GM12801 (cell line): ENCODE data around the gene GAPVD1.

Source experiments
- CTCF ChIP-seq: IDR thresholded peaks from one replicate; pipeline ENCODE4 v1.5.1; 2011; ENCODE audit warnings: control low read depth; ENCODE audit not compliant: insufficient read length; ENCODE audit errors: extremely low read depth

The GAPVD1 gene

GRCh38 chr9:125293134-125293533 is 31.5 kb downstream of the GAPVD1 start:
- TF ChIP-seq CTCF: no peak

GRCh38 chr9:125295657-125296056 is 34.0 kb downstream of the GAPVD1 start:
- no peak for TF ChIP-seq CTCF

- no peak for TF ChIP-seq CTCF
These were observed 35.3 kb downstream of the GAPVD1 start for GRCh38 chr9:125296843-125297372.

GRCh38 chr9:125297917-125298316 is 36.3 kb downstream of the GAPVD1 start:
- no peak for TF ChIP-seq CTCF

GRCh38 chr9:125302241-125302640 is 40.6 kb downstream of the GAPVD1 start:
- TF ChIP-seq CTCF: no peak

- no peak for TF ChIP-seq CTCF
These were observed 42.6 kb downstream of the GAPVD1 start for GRCh38 chr9:125304273-125304672.

- TF ChIP-seq CTCF: no peak
These were observed 50.8 kb downstream of the GAPVD1 start for GRCh38 chr9:125312411-125312810.

GRCh38 chr9:125317704-125318103 is 56.1 kb downstream of the GAPVD1 start:
- TF ChIP-seq CTCF: no peak
